HG03342 (cell line): ENCODE results near the gene ZCCHC2.

Experiments
- ATAC-seq: cut with Tn5 transposase; IDR thresholded peaks from one replicate; pipeline ENCODE4 v1.9.1; 2021; ENCODE audit warnings: mild to moderate bottlenecking, moderate library complexity; ENCODE audit not compliant: unreplicated experiment

The ZCCHC2 gene

GRCh38 chr18:62605685-62606084 lies 82.9 kb downstream of the ZCCHC2 start:
- no peak for ATAC-seq

GRCh38 chr18:62606106-62606505 lies 83.3 kb downstream of the ZCCHC2 start:
- no peak for ATAC-seq

GRCh38 chr18:62607302-62607701 lies 84.5 kb downstream of the ZCCHC2 start:
- no peak for ATAC-seq

- no peak for ATAC-seq
These were observed 85.0 kb downstream of the ZCCHC2 start for GRCh38 chr18:62607708-62608428.

GRCh38 chr18:62609764-62610163 lies 86.9 kb downstream of the ZCCHC2 start:
- no peak for ATAC-seq

- ATAC-seq, result no peak
These were observed 87.5 kb downstream of the ZCCHC2 start for GRCh38 chr18:62610351-62610700.

GRCh38 chr18:62610701-62611411 lies 88.0 kb downstream of the ZCCHC2 start:
- no peak for ATAC-seq

- no peak for ATAC-seq
These were observed 88.8 kb downstream of the ZCCHC2 start for GRCh38 chr18:62611453-62612288.

- no peak for ATAC-seq
These were observed 89.4 kb downstream of the ZCCHC2 start for GRCh38 chr18:62612289-62612645.

- ATAC-seq, result no peak
These were observed 90.0 kb downstream of the ZCCHC2 start for GRCh38 chr18:62612776-62613175.

- ATAC-seq, result no peak
These were observed 91.7 kb downstream of the ZCCHC2 start for GRCh38 chr18:62614494-62614893.

- ATAC-seq, result no peak
These were observed 93.5 kb downstream of the ZCCHC2 start for GRCh38 chr18:62616331-62616805.

GRCh38 chr18:62617793-62618591 lies 95.2 kb downstream of the ZCCHC2 start:
- no peak for ATAC-seq

- no peak for ATAC-seq
These were observed 95.9 kb downstream of the ZCCHC2 start for GRCh38 chr18:62618735-62619134.

- no peak for ATAC-seq
These were observed 98.7 kb downstream of the ZCCHC2 start for GRCh38 chr18:62621546-62621945.

GRCh38 chr18:62625019-62625418 lies 102.2 kb downstream of the ZCCHC2 start:
- no peak for ATAC-seq
